HEK293T (cell line): ENCODE results near the gene C3orf38.

Experiments
- CTCF ChIA-PET: fragments of 350-600 bp; formaldehyde crosslinking; extraction: SDS; loops from one replicate; lab custom pipeline; 2021; ENCODE audit warnings: antibody characterized with exemption, inconsistent platforms; lab: Yijun Ruan, JAX
- POLR2A ChIA-PET: fragments of 350-600 bp; formaldehyde crosslinking; extraction: SDS; loops from one replicate; lab custom pipeline; 2020; ENCODE audit warnings: antibody characterized with exemption, inconsistent platforms; lab: Yijun Ruan, JAX
- DNase-seq: peaks from one replicate; pipeline ENCODE4 v3.0.0; 2012; ENCODE audit warnings: mixed read lengths; ENCODE audit errors: extremely low spot score
- ARNT ChIP-seq: fragments of 450-650 bp; IDR thresholded peaks from 2 replicates; pipeline ENCODE4 v1.6.1; 2017; ENCODE audit warnings: mild to moderate bottlenecking
- BHLHE40 ChIP-seq: fragments of 450-650 bp; IDR thresholded peaks from 2 replicates; pipeline ENCODE4 v1.6.1; 2016; ENCODE audit warnings: mild to moderate bottlenecking, moderate library complexity, borderline replicate concordance
- CTBP1 ChIP-seq: fragments of 450-650 bp; IDR thresholded peaks from 2 replicates; pipeline ENCODE4 v1.6.1; 2016; ENCODE audit warnings: borderline replicate concordance
- ELF4 ChIP-seq: fragments of 450-650 bp; IDR thresholded peaks from 2 replicates; pipeline ENCODE4 v1.6.1; 2017; ENCODE audit warnings: antibody characterized with exemption
- FOXA1 ChIP-seq: fragments of 450-650 bp; IDR thresholded peaks from 2 replicates; pipeline ENCODE4 v1.6.1; 2016; ENCODE audit warnings: mild to moderate bottlenecking
- FOXK2 ChIP-seq: fragments of 450-650 bp; IDR thresholded peaks from 2 replicates; pipeline ENCODE4 v1.6.1; 2016; ENCODE audit warnings: mild to moderate bottlenecking
- FOXM1 ChIP-seq: fragments of 450-650 bp; IDR thresholded peaks from 2 replicates; pipeline ENCODE4 v1.6.1; 2017; ENCODE audit warnings: mild to moderate bottlenecking, borderline replicate concordance
- HDGF ChIP-seq: fragments of 450-650 bp; IDR thresholded peaks from 2 replicates; pipeline ENCODE4 v1.6.1; 2017; ENCODE audit warnings: antibody characterized with exemption, borderline replicate concordance
- L3MBTL2 ChIP-seq: fragments of 450-650 bp; conservative IDR thresholded peaks from 2 replicates; pipeline ENCODE4 v1.6.1; 2016; ENCODE audit warnings: mild to moderate bottlenecking
- LEF1 ChIP-seq: fragments of 450-650 bp; IDR thresholded peaks from 2 replicates; pipeline ENCODE4 v1.6.1; 2017; ENCODE audit warnings: mild to moderate bottlenecking, borderline replicate concordance
- NFRKB ChIP-seq: fragments of 450-650 bp; IDR thresholded peaks from 2 replicates; pipeline ENCODE4 v1.6.1; 2016; ENCODE audit warnings: mild to moderate bottlenecking, moderate library complexity
- SP1 ChIP-seq: fragments of 450-650 bp; IDR thresholded peaks from 2 replicates; pipeline ENCODE4 v1.6.1; 2017
- SUZ12 ChIP-seq: fragments of 450-650 bp; IDR thresholded peaks from 2 replicates; pipeline ENCODE4 v1.6.1; 2016; ENCODE audit warnings: mild to moderate bottlenecking
- TARDBP ChIP-seq: fragments of 450-650 bp; IDR thresholded peaks from 2 replicates; pipeline ENCODE4 v1.6.1; 2016
- ZNF384 ChIP-seq: fragments of 450-650 bp; IDR thresholded peaks from 2 replicates; pipeline ENCODE4 v1.6.1; 2016
- TF ChIP-seq, protein P1 (sequence below): fragments of 450-650 bp; IDR thresholded peaks from 2 replicates; pipeline ENCODE4 v1.6.1; 2016

Gene C3orf38

DNA sequence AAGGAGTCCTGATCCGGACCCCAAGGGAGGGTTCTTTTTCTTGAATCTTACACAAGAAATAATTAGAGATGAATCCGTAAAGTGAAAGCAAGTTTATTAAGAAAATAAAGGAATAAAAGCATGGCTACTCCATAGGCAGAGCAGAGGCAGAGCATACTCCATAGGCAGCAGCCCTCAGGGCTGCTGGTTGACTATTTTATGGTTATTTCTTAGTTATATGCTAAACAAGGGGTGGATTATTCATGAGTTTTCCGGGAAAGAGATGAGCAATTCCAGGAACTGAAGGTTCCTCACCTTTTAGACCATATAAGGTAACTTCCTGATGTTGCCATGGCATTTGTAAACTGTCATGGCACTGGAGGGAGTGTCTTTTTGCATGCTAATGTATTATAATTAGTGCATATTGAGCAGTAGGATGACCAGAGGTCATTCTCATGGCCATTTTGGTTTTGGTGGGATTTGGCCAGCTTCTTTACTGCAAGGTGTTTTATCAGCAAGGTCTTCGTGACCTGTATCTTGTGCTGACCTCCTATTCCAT, 42.2 kb downstream of the C3orf38 start:
- TF ChIP-seq TARDBP: no peak
- ChIA-PET CTCF (no interaction called here), POLR2A (no interaction called here)
- DNase-seq: no peak

- ChIA-PET POLR2A (no interaction called here), CTCF (no interaction called here)
- TF ChIP-seq L3MBTL2: no peak
- no peak for DNase-seq
Measured at GRCh38 chr3:88192631-88193030, 42.9 kb downstream of the C3orf38 start.

DNA sequence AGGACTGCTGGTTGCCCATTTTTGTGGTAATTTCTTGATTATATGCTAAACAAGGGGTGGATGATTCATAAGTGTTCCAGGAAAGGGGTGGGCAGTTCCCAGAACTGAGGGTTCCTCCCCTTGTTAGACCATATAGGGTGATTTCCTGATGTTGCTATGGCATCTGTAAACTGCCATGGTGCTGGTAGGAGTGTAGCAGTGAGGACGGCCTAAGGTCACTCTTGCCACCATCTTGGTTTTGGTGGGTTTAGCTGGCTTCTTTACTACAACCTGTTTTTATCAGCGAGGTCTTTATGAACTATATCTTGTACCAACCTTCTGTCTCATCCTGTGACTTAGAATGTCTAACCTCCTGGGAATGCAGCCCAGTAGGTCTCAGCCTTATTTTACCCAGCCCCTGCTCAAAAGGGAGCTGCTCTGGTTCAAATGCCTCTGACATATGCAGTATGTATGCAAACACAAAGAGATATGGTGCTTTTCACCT, 46.2 kb downstream of the C3orf38 start:
- TF ChIP-seq HDGF: no peak
- no peak for TF ChIP-seq FOXA1
- TF ChIP-seq FOXM1: no peak
- TF ChIP-seq CTBP1: no peak
- TF ChIP-seq L3MBTL2: no peak
- no peak for TF ChIP-seq LEF1
- TF ChIP-seq, protein P1, sequence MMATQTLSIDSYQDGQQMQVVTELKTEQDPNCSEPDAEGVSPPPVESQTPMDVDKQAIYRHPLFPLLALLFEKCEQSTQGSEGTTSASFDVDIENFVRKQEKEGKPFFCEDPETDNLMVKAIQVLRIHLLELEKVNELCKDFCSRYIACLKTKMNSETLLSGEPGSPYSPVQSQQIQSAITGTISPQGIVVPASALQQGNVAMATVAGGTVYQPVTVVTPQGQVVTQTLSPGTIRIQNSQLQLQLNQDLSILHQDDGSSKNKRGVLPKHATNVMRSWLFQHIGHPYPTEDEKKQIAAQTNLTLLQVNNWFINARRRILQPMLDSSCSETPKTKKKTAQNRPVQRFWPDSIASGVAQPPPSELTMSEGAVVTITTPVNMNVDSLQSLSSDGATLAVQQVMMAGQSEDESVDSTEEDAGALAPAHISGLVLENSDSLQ: no peak
- TF ChIP-seq FOXK2: no peak
- no peak for TF ChIP-seq SP1
- TF ChIP-seq ELF4: no peak
- no peak for TF ChIP-seq SUZ12
- no peak for TF ChIP-seq ZNF384
- no peak for TF ChIP-seq NFRKB
- TF ChIP-seq ARNT: no peak
- no peak for TF ChIP-seq TARDBP
- TF ChIP-seq BHLHE40: no peak
- CTCF ChIA-PET: no interaction called here
- no peak for DNase-seq
- POLR2A ChIA-PET: no interaction called here

- POLR2A ChIA-PET: no interaction called here
- no peak for TF ChIP-seq TARDBP
- no peak for TF ChIP-seq FOXA1
- no peak for TF ChIP-seq ELF4
- no peak for TF ChIP-seq CTBP1
- no peak for TF ChIP-seq BHLHE40
- TF ChIP-seq ARNT: no peak
- TF ChIP-seq LEF1: no peak
- TF ChIP-seq FOXK2: no peak
- no peak for TF ChIP-seq SP1
- no peak for TF ChIP-seq NFRKB
- TF ChIP-seq FOXM1: no peak
- TF ChIP-seq L3MBTL2: no peak
- TF ChIP-seq SUZ12: no peak
- TF ChIP-seq, protein P1: no peak
- TF ChIP-seq HDGF: no peak
- TF ChIP-seq ZNF384: no peak
- CTCF ChIA-PET: no interaction called here
- DNase-seq: no peak
Measured at GRCh38 chr3:88198121-88198520, 48.4 kb downstream of the C3orf38 start.

GRCh38 chr3:88203642-88204055, 53.9 kb downstream of the C3orf38 start:
- peak; percentile 70 for DNase-seq
- TF ChIP-seq FOXM1 (no peak), FOXK2 (no peak), HDGF (no peak), SUZ12 (no peak), ARNT (no peak), ELF4 (no peak), L3MBTL2 (no peak), NFRKB (no peak)
- TF ChIP-seq, protein P1: no peak
- ChIA-PET CTCF (interaction anchor here (1.1 kb wide), 1 partner anchor 16 kb away, joined by 3 read pairs; no protein-coding TSS in a partner anchor), POLR2A (no interaction called here)
